Head of caudate nucleus (tissue), 42 donors: ENCODE measurements around the gene RHOBTB1.

Experiments used
- DNase-seq, 42 donors: peaks; one replicate each; pipeline versions ENCODE4 v3.0.0 to v3.0.0-alpha.2; 2020 to 2021; ENCODE audit warnings: mixed read lengths in 7 of 42
- intact Hi-C: fragments of 100-400 bp; cut with DNase I; formaldehyde crosslinking; loops from one replicate; pipeline ENCODE4 v1.15.0; 2022

The RHOBTB1 gene

GRCh38 chr10:60948851-60949250, 4.9 kb upstream of the RHOBTB1 start:
- intact Hi-C loops, result loop anchor here (10.0 kb wide), 1 partner anchor 134 kb away; no protein-coding TSS in a partner anchor

GRCh38 chr10:60944910-60945297, 919 bp upstream of the RHOBTB1 start:
- intact Hi-C loops, result loop anchor here (10.0 kb wide), 1 partner anchor 130 kb away; no protein-coding TSS in a partner anchor
- no peak for DNase-seq

More at GRCh38 chr10:60948851-60949250, 4.9 kb upstream of the RHOBTB1 start:
- DNase-seq, result no peak

- intact Hi-C loops, result loop anchor here (10.0 kb wide), 1 partner anchor 129 kb away; no protein-coding TSS in a partner anchor
- peak; percentile 54 to 83 (median 70) for DNase-seq
Measured at GRCh38 chr10:60943316-60944057, 498 bp downstream of the RHOBTB1 start.

GRCh38 chr10:60942788-60943315, 1.1 kb downstream of the RHOBTB1 start:
- intact Hi-C loops, result loop anchor here (10.0 kb wide), 1 partner anchor 128 kb away; no protein-coding TSS in a partner anchor
- DNase-seq, result peak; percentile 23 to 83 (median 62)

- intact Hi-C loops, result loop anchor here (10.0 kb wide), 1 partner anchor 127 kb away; no protein-coding TSS in a partner anchor
- no peak for DNase-seq
Measured at GRCh38 chr10:60942134-60942787, 1.7 kb downstream of the RHOBTB1 start.

GRCh38 chr10:60940446-60940845, 3.5 kb downstream of the RHOBTB1 start:
- intact Hi-C loops, result loop anchor here (10.0 kb wide), 1 partner anchor 126 kb away; no protein-coding TSS in a partner anchor
- DNase-seq, result no peak

GRCh38 chr10:60937784-60938654, 6.0 kb downstream of the RHOBTB1 start:
- intact Hi-C loops, result no loop called here
- peak in 2 of 42 donors; percentile 20 to 47 for DNase-seq

GRCh38 chr10:60937022-60937421, 7.0 kb downstream of the RHOBTB1 start:
- DNase-seq, result peak in 1 of 42 donors; percentile 9
- intact Hi-C loops, result no loop called here

GRCh38 chr10:60934215-60935175, 9.5 kb downstream of the RHOBTB1 start:
- intact Hi-C loops, result no loop called here
- no peak for DNase-seq

GRCh38 chr10:60932756-60933155, 11.2 kb downstream of the RHOBTB1 start:
- no peak for DNase-seq
- intact Hi-C loops, result no loop called here

GRCh38 chr10:60930237-60930636, 13.7 kb downstream of the RHOBTB1 start:
- intact Hi-C loops, result no loop called here
- no peak for DNase-seq

GRCh38 chr10:60921633-60922032, 22.4 kb downstream of the RHOBTB1 start:
- no peak for DNase-seq
- intact Hi-C loops, result no loop called here

GRCh38 chr10:60920479-60920878, 23.5 kb downstream of the RHOBTB1 start:
- DNase-seq, result no peak
- intact Hi-C loops, result no loop called here

GRCh38 chr10:60919551-60919950, 24.4 kb downstream of the RHOBTB1 start:
- DNase-seq, result no peak
- intact Hi-C loops, result no loop called here

GRCh38 chr10:60917331-60918280, 26.4 kb downstream of the RHOBTB1 start:
- DNase-seq, result no peak
- intact Hi-C loops, result no loop called here

GRCh38 chr10:60916025-60916424, 28.0 kb downstream of the RHOBTB1 start:
- DNase-seq, result no peak
- intact Hi-C loops, result no loop called here

GRCh38 chr10:60914690-60915141, 29.3 kb downstream of the RHOBTB1 start:
- DNase-seq, result no peak
- intact Hi-C loops, result no loop called here
